HepG2 (cell line): ENCODE measurements around the gene UROD. TPM values are rescaled to one million over a fixed set of nuclear protein-coding genes. Genes with fewer than 3 reads are reported as not detected.
A peak's percentile ranks its signal among the peaks of the same experiment; 100 is the strongest.

ENCODE experiments used
- AGO2 ChIP-seq: fragments of 200-400 bp; formaldehyde crosslinking; optimal IDR thresholded peaks from 2 replicates; pipeline ENCODE3; 2017; ENCODE audit warnings: mild to moderate bottlenecking, low read depth, low read length, moderate library complexity
- KDM5B ChIP-seq: sonication (generic); formaldehyde crosslinking; IDR thresholded peaks from 2 replicates; pipeline ENCODE4 v1.4.0; 2020; ENCODE audit warnings: missing genetic modification reagents, mild to moderate bottlenecking, borderline replicate concordance
- MBD4 ChIP-seq: IDR thresholded peaks from 2 replicates; pipeline ENCODE4 v1.6.1; 2012; ENCODE audit warnings: low read length, inconsistent platforms, borderline replicate concordance
- MYNN ChIP-seq: sonication (generic); formaldehyde crosslinking; IDR thresholded peaks from 2 replicates; pipeline ENCODE4 v1.4.0; 2020; ENCODE audit warnings: mild to moderate bottlenecking, low read depth, missing genetic modification reagents
- PHF5A ChIP-seq: IDR thresholded peaks from one replicate; pipeline ENCODE4 v1.6.1; 2018; ENCODE audit warnings: low read depth, missing genetic modification reagents; ENCODE audit not compliant: unreplicated experiment
- POLR2G ChIP-seq: fragments of 200-400 bp; formaldehyde crosslinking; IDR thresholded peaks from 2 replicates; pipeline ENCODE4 v1.6.1; 2018; ENCODE audit warnings: mild to moderate bottlenecking, low read depth, low read length, moderate library complexity
- RARA ChIP-seq: IDR thresholded peaks from 2 replicates; pipeline ENCODE4 v1.6.1; 2016; ENCODE audit warnings: missing genetic modification reagents, missing compliant biosample characterization
- SPEN ChIP-seq: sonication (generic); formaldehyde crosslinking; IDR thresholded peaks from 2 replicates; pipeline ENCODE4 v1.5.1; 2020; ENCODE audit warnings: low read depth, mild to moderate bottlenecking, missing genetic modification reagents
- STAG1 ChIP-seq: sonication (generic); formaldehyde crosslinking; IDR thresholded peaks from 2 replicates; pipeline ENCODE4 v1.4.0; 2020; ENCODE audit warnings: missing genetic modification reagents
- TARDBP ChIP-seq: sonication (generic); formaldehyde crosslinking; IDR thresholded peaks from 2 replicates; pipeline ENCODE4 v1.8.0; 2022; ENCODE audit warnings: mild to moderate bottlenecking, missing genetic modification reagents
- ZNF205 ChIP-seq: IDR thresholded peaks from 2 replicates; pipeline ENCODE4 v1.6.1; 2018; ENCODE audit warnings: missing biosample characterization, missing genetic modification reagents
- ZNF260 ChIP-seq: sonication (generic); formaldehyde crosslinking; IDR thresholded peaks from 2 replicates; pipeline ENCODE4 v1.4.0; 2020; ENCODE audit warnings: missing genetic modification reagents, low read depth, mild to moderate bottlenecking, borderline replicate concordance
- ZNF350 ChIP-seq: sonication (generic); formaldehyde crosslinking; IDR thresholded peaks from 2 replicates; pipeline ENCODE4 v1.4.0; 2020; ENCODE audit warnings: mild to moderate bottlenecking, low read depth, missing genetic modification reagents, borderline replicate concordance
- ZNF562 ChIP-seq: sonication (generic); formaldehyde crosslinking; IDR thresholded peaks from 2 replicates; pipeline ENCODE4 v1.8.0; 2022; ENCODE audit warnings: missing genetic modification reagents, borderline replicate concordance
- ZNF703 ChIP-seq: sonication (generic); formaldehyde crosslinking; IDR thresholded peaks from 2 replicates; pipeline ENCODE4 v1.5.1; 2020; ENCODE audit warnings: missing genetic modification reagents, mild to moderate bottlenecking, moderate library complexity, borderline replicate concordance
- ZNF749 ChIP-seq: sonication (generic); formaldehyde crosslinking; IDR thresholded peaks from 2 replicates; pipeline ENCODE4 v1.8.0; 2022; ENCODE audit warnings: mild to moderate bottlenecking, missing genetic modification reagents, moderate library complexity, borderline replicate concordance
- ZNF781 ChIP-seq: sonication (generic); formaldehyde crosslinking; IDR thresholded peaks from 2 replicates; pipeline ENCODE4 v1.5.1; 2020; ENCODE audit warnings: borderline replicate concordance, mild to moderate bottlenecking, missing genetic modification reagents; ENCODE audit errors: not compliant biosample characterization
- ZSCAN29 ChIP-seq: sonication (generic); formaldehyde crosslinking; conservative IDR thresholded peaks from 2 replicates; pipeline ENCODE4 v1.4.0; 2020; ENCODE audit warnings: mild to moderate bottlenecking, missing genetic modification reagents
- polyA plus RNA-seq, 8 experiments: library from polyadenylated mRNA; depleted of rRNA in 3 of 8; stranded (reverse) in 7 of 8; unstranded in 1 of 8; fragments of >200 nt; fragmentation: Illumina TruSeq in 4 of 8; extraction: Trizol in 4 of 8; gene quantifications; 2 replicates each; pipeline versions ENCODE4 v1.2.1 to v1.2.3, GENCODE V29; 2011 to 2016; ENCODE audit warnings: low read depth in 4 of 8, missing spikeins in 1 of 8, mixed read lengths in 1 of 8; ENCODE audit not compliant: insufficient read depth in 1 of 8
- total RNA-seq, 5 experiments: library from RNA; depleted of rRNA; stranded (reverse); fragments of >200 nt; fragmentation: Illumina TruSeq; extraction: Trizol; gene quantifications; 2 replicates each; pipeline ENCODE4 v1.2.3, GENCODE V29; 2016; ENCODE audit warnings: low read depth in 1 of 5
- TF ChIP-seq, protein P1 (sequence below): IDR thresholded peaks from 2 replicates; pipeline ENCODE4 v1.6.1; 2016; ENCODE audit warnings: missing compliant biosample characterization, missing genetic modification reagents, borderline replicate concordance
- TF ChIP-seq, protein P2 (sequence below): sonication (generic); formaldehyde crosslinking; IDR thresholded peaks from 2 replicates; pipeline ENCODE4 v1.8.1; 2023; ENCODE audit warnings: mild to moderate bottlenecking, missing genetic modification reagents, borderline replicate concordance
- TF ChIP-seq, protein P3 (sequence below): sonication (generic); formaldehyde crosslinking; IDR thresholded peaks from 2 replicates; pipeline ENCODE4 v1.5.0; 2020; ENCODE audit warnings: mild to moderate bottlenecking, missing genetic modification reagents
- TF ChIP-seq, protein P4 (sequence below): sonication (generic); formaldehyde crosslinking; IDR thresholded peaks from 2 replicates; pipeline ENCODE4 v1.4.0; 2020; ENCODE audit warnings: missing genetic modification reagents, borderline replicate concordance

The UROD gene
- total and polyA plus RNA-seq, 2 of the 13 experiments (the other 11 are each of a cell fraction or from before 2014, with no cell fraction given), result 162 to 171 TPM

DNA sequence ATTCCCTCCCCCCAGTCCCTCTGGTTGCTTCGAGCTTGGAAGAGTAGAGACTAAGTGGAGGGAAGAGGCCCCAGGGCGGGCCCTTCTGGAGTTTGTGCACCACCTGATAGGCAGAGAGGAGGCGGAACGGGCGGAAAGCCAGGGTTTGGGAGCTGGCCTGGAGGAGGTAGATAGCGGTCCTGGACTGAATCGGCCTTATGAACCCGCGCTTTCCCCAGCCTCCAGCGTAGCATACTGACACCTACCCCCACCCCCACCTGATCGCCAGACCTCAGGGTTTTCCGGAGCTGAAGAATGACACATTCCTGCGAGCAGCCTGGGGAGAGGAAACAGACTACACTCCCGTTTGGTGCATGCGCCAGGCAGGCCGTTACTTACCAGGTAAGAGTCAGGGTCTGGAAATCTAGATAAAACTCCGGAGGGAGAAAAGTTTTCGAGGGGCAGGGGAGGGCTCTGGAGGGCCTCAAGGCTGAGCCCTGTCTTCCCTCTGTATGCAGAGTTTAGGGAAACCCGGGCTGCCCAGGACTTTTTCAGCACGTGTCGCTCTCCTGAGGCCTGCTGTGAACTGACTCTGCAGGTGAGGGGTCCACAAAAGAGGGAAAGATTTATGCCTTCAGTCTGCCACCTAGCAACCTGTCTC is 705 bp downstream of the UROD start (continued):
- TF ChIP-seq, protein P1, sequence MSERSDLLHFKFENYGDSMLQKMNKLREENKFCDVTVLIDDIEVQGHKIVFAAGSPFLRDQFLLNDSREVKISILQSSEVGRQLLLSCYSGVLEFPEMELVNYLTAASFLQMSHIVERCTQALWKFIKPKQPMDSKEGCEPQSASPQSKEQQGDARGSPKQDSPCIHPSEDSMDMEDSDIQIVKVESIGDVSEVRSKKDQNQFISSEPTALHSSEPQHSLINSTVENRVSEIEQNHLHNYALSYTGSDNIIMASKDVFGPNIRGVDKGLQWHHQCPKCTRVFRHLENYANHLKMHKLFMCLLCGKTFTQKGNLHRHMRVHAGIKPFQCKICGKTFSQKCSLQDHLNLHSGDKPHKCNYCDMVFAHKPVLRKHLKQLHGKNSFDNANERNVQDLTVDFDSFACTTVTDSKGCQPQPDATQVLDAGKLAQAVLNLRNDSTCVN, result 0 out of 2 replicates have a peak, but pooled peaks have one; percentile 23
- TF ChIP-seq KDM5B (peak; percentile 34; the same call in 1 of the 2 replicates), ZNF260 (CRISPR knock-in tag) (no peak), RARA (CRISPR knock-in tag) (0 out of 2 replicates have a peak, but pooled peaks have one; percentile 5), ZNF749 (CRISPR knock-in tag) (no peak), TARDBP (CRISPR knock-in tag) (peak; percentile 27; the same call in 1 of the 2 replicates), MBD4 (no peak), SPEN (CRISPR knock-in tag) (no peak), AGO2 (no peak), ZNF205 (CRISPR knock-in tag) (no peak), ZNF703 (no peak), ZNF562 (CRISPR knock-in tag) (no peak), POLR2G (peak; percentile 2; the same call in 1 of the 2 replicates), ZSCAN29 (CRISPR knock-in tag) (no peak), MYNN (no peak), PHF5A (CRISPR knock-in tag) (no peak), ZNF350 (CRISPR knock-in tag) (no peak), ZNF781 (CRISPR knock-in tag) (no peak), STAG1 (CRISPR knock-in tag) (no peak)
- TF ChIP-seq, protein P2, sequence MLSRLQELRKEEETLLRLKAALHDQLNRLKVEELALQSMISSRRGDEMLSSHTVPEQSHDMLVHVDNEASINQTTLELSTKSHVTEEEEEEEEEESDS (CRISPR knock-in tag), result no peak
- TF ChIP-seq, protein P3, sequence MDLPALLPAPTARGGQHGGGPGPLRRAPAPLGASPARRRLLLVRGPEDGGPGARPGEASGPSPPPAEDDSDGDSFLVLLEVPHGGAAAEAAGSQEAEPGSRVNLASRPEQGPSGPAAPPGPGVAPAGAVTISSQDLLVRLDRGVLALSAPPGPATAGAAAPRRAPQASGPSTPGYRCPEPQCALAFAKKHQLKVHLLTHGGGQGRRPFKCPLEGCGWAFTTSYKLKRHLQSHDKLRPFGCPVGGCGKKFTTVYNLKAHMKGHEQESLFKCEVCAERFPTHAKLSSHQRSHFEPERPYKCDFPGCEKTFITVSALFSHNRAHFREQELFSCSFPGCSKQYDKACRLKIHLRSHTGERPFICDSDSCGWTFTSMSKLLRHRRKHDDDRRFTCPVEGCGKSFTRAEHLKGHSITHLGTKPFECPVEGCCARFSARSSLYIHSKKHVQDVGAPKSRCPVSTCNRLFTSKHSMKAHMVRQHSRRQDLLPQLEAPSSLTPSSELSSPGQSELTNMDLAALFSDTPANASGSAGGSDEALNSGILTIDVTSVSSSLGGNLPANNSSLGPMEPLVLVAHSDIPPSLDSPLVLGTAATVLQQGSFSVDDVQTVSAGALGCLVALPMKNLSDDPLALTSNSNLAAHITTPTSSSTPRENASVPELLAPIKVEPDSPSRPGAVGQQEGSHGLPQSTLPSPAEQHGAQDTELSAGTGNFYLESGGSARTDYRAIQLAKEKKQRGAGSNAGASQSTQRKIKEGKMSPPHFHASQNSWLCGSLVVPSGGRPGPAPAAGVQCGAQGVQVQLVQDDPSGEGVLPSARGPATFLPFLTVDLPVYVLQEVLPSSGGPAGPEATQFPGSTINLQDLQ, result no peak
- TF ChIP-seq, protein P4, sequence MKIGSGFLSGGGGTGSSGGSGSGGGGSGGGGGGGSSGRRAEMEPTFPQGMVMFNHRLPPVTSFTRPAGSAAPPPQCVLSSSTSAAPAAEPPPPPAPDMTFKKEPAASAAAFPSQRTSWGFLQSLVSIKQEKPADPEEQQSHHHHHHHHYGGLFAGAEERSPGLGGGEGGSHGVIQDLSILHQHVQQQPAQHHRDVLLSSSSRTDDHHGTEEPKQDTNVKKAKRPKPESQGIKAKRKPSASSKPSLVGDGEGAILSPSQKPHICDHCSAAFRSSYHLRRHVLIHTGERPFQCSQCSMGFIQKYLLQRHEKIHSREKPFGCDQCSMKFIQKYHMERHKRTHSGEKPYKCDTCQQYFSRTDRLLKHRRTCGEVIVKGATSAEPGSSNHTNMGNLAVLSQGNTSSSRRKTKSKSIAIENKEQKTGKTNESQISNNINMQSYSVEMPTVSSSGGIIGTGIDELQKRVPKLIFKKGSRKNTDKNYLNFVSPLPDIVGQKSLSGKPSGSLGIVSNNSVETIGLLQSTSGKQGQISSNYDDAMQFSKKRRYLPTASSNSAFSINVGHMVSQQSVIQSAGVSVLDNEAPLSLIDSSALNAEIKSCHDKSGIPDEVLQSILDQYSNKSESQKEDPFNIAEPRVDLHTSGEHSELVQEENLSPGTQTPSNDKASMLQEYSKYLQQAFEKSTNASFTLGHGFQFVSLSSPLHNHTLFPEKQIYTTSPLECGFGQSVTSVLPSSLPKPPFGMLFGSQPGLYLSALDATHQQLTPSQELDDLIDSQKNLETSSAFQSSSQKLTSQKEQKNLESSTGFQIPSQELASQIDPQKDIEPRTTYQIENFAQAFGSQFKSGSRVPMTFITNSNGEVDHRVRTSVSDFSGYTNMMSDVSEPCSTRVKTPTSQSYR, result peak; percentile 63; the same call in 1 of the 2 replicates
